SH-SY5Y (cell line): ENCODE results near the gene STAB2.

Experiments used
- GATA2 ChIP-seq: IDR thresholded peaks from 2 replicates; pipeline ENCODE4 v1.6.1; 2011; ENCODE audit warnings: mild to moderate bottlenecking, low read depth, low read length
- GATA3 ChIP-seq: IDR thresholded peaks from 2 replicates; pipeline ENCODE4 v1.6.1; 2011; ENCODE audit warnings: low read depth, mild to moderate bottlenecking, low read length, moderate library complexity

DNA sequence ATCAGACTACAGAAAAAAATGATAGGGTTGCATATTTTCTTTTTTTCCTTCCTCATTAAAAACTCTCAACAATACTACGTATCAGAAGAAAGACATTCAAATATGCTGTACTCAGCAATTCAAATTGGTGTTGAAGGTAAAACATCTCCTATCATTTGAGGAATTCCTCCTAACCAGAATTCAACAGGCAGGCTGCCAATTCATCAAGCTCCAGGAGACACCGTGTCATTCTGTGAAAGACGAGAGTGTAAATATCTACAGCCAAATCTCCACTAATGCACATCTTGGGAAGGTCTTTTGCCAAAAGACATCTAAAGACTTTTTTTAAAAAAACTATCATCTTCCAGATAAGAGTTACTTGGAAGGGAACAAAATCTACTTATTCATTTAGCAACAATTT is 227.4 kb downstream of the STAB2 start:
- TF ChIP-seq GATA3 (no peak), GATA2 (no peak)
